T-helper 2 cell treated with Interferon-gamma antibody and Interleukin-4, amounts not matched to agents 5 μg/mL and 100 μg/mL, for 36 hours (primary cell): ENCODE measurements around the gene CD6.

ENCODE experiments used
- DNase-seq: peaks from one replicate; pipeline ENCODE4 v3.0.0; 2021; ENCODE audit warnings: low spot score
- H3K27ac Mint-ChIP-seq: one replicate; pipeline ENCODE4 v1.8.0; 2021; ENCODE audit warnings: mild to moderate bottlenecking, mixed read lengths
- H3K27me3 Mint-ChIP-seq: one replicate; pipeline ENCODE4 v1.8.0; 2021; ENCODE audit warnings: low read depth, mixed read lengths
- H3K36me3 Mint-ChIP-seq: one replicate; pipeline ENCODE4 v1.8.0; 2021; ENCODE audit warnings: low read depth, mixed read lengths
- H3K4me1 Mint-ChIP-seq: one replicate; pipeline ENCODE4 v1.8.0; 2021; ENCODE audit warnings: low read depth, mixed read lengths
- H3K4me3 Mint-ChIP-seq: one replicate; pipeline ENCODE4 v1.8.0; 2022; ENCODE audit warnings: mild to moderate bottlenecking, moderate library complexity, mixed read lengths
- H3K9me3 Mint-ChIP-seq: one replicate; pipeline ENCODE4 v1.8.0; 2021; ENCODE audit warnings: mixed read lengths

Gene CD6

GRCh38 chr11:60971520-60971919 lies at the start of gene CD6:
CD6 (plus strand) TSS chr11:60971680; CDS start chr11:60971866, 186 bp downstream.
- DNase-seq: peak; percentile 62
- Mint-ChIP-seq H3K9me3 (no peaks in the 10 kb centered on the region), H3K4me3 (peak within 1 kb of the TSS; percentile 93), H3K27ac (peak within 1 kb of the TSS; percentile 87), H3K36me3 (peaks cover 38% of the 10 kb centered on the region), H3K27me3 (peaks cover 6% of the 10 kb centered on the region), H3K4me1 (peaks cover 37% of the 10 kb centered on the region)

GRCh38 chr11:60921777-60922335 lies 49.6 kb upstream of the CD6 start:
- Mint-ChIP-seq H3K36me3 (peaks cover 25% of the 10 kb centered on the region), H3K4me1 (peaks cover 11% of the 10 kb centered on the region), H3K27me3 (peaks cover 21% of the 10 kb centered on the region), H3K27ac (no peak overlapping the region), H3K9me3 (no peaks in the 10 kb centered on the region), H3K4me3 (no peak overlapping the region)
- DNase-seq: no peak

- no peak for DNase-seq
- Mint-ChIP-seq H3K4me1 (peaks cover 6% of the 10 kb centered on the region), H3K36me3 (peaks cover 22% of the 10 kb centered on the region), H3K9me3 (no peaks in the 10 kb centered on the region), H3K27ac (no peak overlapping the region), H3K27me3 (peaks cover 26% of the 10 kb centered on the region), H3K4me3 (no peak overlapping the region)
These were observed 48.6 kb upstream of the CD6 start for GRCh38 chr11:60922906-60923305.

- Mint-ChIP-seq H3K9me3 (no peaks in the 10 kb centered on the region), H3K27me3 (peaks cover 26% of the 10 kb centered on the region), H3K4me3 (peak overlapping the region; percentile 54), H3K27ac (no peak overlapping the region), H3K36me3 (peaks cover 22% of the 10 kb centered on the region), H3K4me1 (peaks cover 6% of the 10 kb centered on the region)
- no peak for DNase-seq
These were observed 48.2 kb upstream of the CD6 start for GRCh38 chr11:60923326-60923725.

- no peaks in the 10 kb centered on the region for H3K9me3 Mint-ChIP-seq
- H3K27me3 Mint-ChIP-seq: peaks cover 26% of the 10 kb centered on the region
- H3K4me3 Mint-ChIP-seq: peak overlapping the region; percentile 49
- DNase-seq: no peak
- H3K4me1 Mint-ChIP-seq: peaks cover 4% of the 10 kb centered on the region
- no peak overlapping the region for H3K27ac Mint-ChIP-seq
- H3K36me3 Mint-ChIP-seq: peaks cover 22% of the 10 kb centered on the region
These were observed 47.7 kb upstream of the CD6 start for GRCh38 chr11:60923800-60924109.

- H3K9me3 Mint-ChIP-seq: no peaks in the 10 kb centered on the region
- peaks cover 4% of the 10 kb centered on the region for H3K4me1 Mint-ChIP-seq
- DNase-seq: no peak
- peaks cover 22% of the 10 kb centered on the region for H3K36me3 Mint-ChIP-seq
- peak within 1 kb of the TSS; percentile 59 for H3K4me3 Mint-ChIP-seq
- no peak within 1 kb of the TSS for H3K27ac Mint-ChIP-seq
- H3K27me3 Mint-ChIP-seq: peaks cover 28% of the 10 kb centered on the region
These were observed 47.2 kb upstream of the CD6 start, which contains the start of gene TMEM132A for GRCh38 chr11:60924110-60924905. TMEM132A (plus strand) TSS chr11:60924460; CDS start chr11:60924634, 174 bp downstream.

GRCh38 chr11:60924906-60925853 lies 46.3 kb upstream of the CD6 start:
- Mint-ChIP-seq H3K4me3 (peak overlapping the region; percentile 59), H3K27me3 (peaks cover 35% of the 10 kb centered on the region), H3K27ac (no peak overlapping the region), H3K9me3 (no peaks in the 10 kb centered on the region), H3K4me1 (peaks cover 4% of the 10 kb centered on the region), H3K36me3 (peaks cover 20% of the 10 kb centered on the region)
- no peak for DNase-seq

GRCh38 chr11:60925868-60926267 lies 45.6 kb upstream of the CD6 start:
- no peak for DNase-seq
- Mint-ChIP-seq H3K4me1 (peaks cover 3% of the 10 kb centered on the region), H3K27me3 (peaks cover 35% of the 10 kb centered on the region), H3K9me3 (no peaks in the 10 kb centered on the region), H3K4me3 (no peak overlapping the region), H3K27ac (no peak overlapping the region), H3K36me3 (peaks cover 14% of the 10 kb centered on the region)

GRCh38 chr11:60926500-60926899 lies 45.0 kb upstream of the CD6 start:
- H3K9me3 Mint-ChIP-seq: no peaks in the 10 kb centered on the region
- peaks cover 3% of the 10 kb centered on the region for H3K4me1 Mint-ChIP-seq
- DNase-seq: no peak
- H3K27me3 Mint-ChIP-seq: peaks cover 35% of the 10 kb centered on the region
- no peak overlapping the region for H3K4me3 Mint-ChIP-seq
- peaks cover 13% of the 10 kb centered on the region for H3K36me3 Mint-ChIP-seq
- H3K27ac Mint-ChIP-seq: no peak overlapping the region

- no peak for DNase-seq
- no peak overlapping the region for H3K4me3 Mint-ChIP-seq
- H3K36me3 Mint-ChIP-seq: peaks cover 12% of the 10 kb centered on the region
- H3K4me1 Mint-ChIP-seq: peaks cover 3% of the 10 kb centered on the region
- peaks cover 35% of the 10 kb centered on the region for H3K27me3 Mint-ChIP-seq
- H3K27ac Mint-ChIP-seq: no peak overlapping the region
- H3K9me3 Mint-ChIP-seq: no peaks in the 10 kb centered on the region
These were observed 44.4 kb upstream of the CD6 start for GRCh38 chr11:60927061-60927592.

GRCh38 chr11:60927600-60927999 lies 43.9 kb upstream of the CD6 start:
- DNase-seq: no peak
- Mint-ChIP-seq H3K4me3 (no peak overlapping the region), H3K36me3 (peaks cover 8% of the 10 kb centered on the region), H3K4me1 (peaks cover 3% of the 10 kb centered on the region), H3K27ac (no peak overlapping the region), H3K27me3 (peaks cover 35% of the 10 kb centered on the region), H3K9me3 (no peaks in the 10 kb centered on the region)

GRCh38 chr11:60928563-60929001 lies 42.9 kb upstream of the CD6 start:
- H3K9me3 Mint-ChIP-seq: no peaks in the 10 kb centered on the region
- peaks cover 3% of the 10 kb centered on the region for H3K4me1 Mint-ChIP-seq
- peaks cover 33% of the 10 kb centered on the region for H3K27me3 Mint-ChIP-seq
- peaks cover 3% of the 10 kb centered on the region for H3K36me3 Mint-ChIP-seq
- H3K27ac Mint-ChIP-seq: no peak overlapping the region
- H3K4me3 Mint-ChIP-seq: no peak overlapping the region
- no peak for DNase-seq

- no peak overlapping the region for H3K4me3 Mint-ChIP-seq
- peaks cover 3% of the 10 kb centered on the region for H3K4me1 Mint-ChIP-seq
- no peaks in the 10 kb centered on the region for H3K36me3 Mint-ChIP-seq
- no peak for DNase-seq
- no peak overlapping the region for H3K27ac Mint-ChIP-seq
- peaks cover 33% of the 10 kb centered on the region for H3K27me3 Mint-ChIP-seq
- H3K9me3 Mint-ChIP-seq: no peaks in the 10 kb centered on the region
These were observed 41.7 kb upstream of the CD6 start for GRCh38 chr11:60929764-60930163.
